ENCODE data around the gene INPPL1.

DNA sequence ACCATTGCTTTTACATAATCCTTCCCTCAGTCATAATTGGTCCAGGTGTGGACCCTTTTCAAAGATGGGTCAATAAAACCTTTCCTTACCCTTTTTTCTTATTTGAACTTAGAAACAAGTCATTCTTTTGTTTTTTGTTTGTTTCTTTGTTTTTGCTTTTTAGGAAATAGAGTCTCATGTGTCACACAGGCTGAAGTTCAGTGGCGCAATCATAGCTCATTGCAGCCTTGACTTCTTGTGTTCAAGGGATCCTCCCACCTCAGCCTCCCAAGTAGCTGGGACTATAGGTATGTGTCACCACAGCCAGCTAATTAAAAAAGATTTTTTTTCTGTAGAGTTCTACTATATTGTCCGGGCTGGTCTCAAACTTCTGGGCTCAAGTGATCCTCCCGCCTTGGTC lies 28.8 kb downstream of the INPPL1 start:
- TF ChIP-seq, protein P1, sequence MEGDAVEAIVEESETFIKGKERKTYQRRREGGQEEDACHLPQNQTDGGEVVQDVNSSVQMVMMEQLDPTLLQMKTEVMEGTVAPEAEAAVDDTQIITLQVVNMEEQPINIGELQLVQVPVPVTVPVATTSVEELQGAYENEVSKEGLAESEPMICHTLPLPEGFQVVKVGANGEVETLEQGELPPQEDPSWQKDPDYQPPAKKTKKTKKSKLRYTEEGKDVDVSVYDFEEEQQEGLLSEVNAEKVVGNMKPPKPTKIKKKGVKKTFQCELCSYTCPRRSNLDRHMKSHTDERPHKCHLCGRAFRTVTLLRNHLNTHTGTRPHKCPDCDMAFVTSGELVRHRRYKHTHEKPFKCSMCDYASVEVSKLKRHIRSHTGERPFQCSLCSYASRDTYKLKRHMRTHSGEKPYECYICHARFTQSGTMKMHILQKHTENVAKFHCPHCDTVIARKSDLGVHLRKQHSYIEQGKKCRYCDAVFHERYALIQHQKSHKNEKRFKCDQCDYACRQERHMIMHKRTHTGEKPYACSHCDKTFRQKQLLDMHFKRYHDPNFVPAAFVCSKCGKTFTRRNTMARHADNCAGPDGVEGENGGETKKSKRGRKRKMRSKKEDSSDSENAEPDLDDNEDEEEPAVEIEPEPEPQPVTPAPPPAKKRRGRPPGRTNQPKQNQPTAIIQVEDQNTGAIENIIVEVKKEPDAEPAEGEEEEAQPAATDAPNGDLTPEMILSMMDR (IDR thresholded peaks at IDR 0.05) = no peak
- no peak for TF ChIP-seq POLR2A (IDR thresholded peaks at IDR 0.05)
